Fibroblast of mammary gland (primary cell): ENCODE results near the gene DYSF.

Experiments
- DNase-seq: peaks from one replicate; pipeline ENCODE4 v3.0.0-alpha.2; 2010; ENCODE audit warnings: low read depth
- H3K4me3 ChIP-seq: 2 replicates; pipeline ENCODE4 v1.5.1; 2011; ENCODE audit warnings: low read depth, mild to moderate bottlenecking, low read length, moderate library complexity; ENCODE audit not compliant: control insufficient read depth
- TF ChIP-seq, protein P1 (sequence below): conservative IDR thresholded peaks from 2 replicates; pipeline ENCODE4 v1.5.1; 2011; ENCODE audit warnings: low read depth, low read length, inconsistent platforms; ENCODE audit not compliant: control insufficient read depth, insufficient read depth

The DYSF gene

DNA sequence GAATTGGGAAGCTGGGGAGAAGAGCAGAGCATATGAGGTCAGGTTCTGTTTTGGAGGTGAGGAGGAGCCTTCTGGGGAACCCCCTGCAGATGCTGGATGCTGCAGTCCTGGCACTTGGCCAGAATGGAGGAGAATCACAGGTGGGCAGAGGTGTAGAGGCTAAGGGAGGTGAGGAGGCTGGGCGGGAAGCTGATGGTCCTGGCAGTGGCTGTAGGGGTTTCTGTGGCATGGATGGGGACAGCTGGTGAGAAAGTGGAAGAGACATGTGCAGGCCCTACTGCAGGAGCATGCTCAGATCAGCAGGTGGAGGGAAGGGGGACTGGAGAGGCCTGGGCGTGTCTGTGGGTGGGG is 101.3 kb downstream of the DYSF start:
- DNase-seq = no peak
- TF ChIP-seq, protein P1, sequence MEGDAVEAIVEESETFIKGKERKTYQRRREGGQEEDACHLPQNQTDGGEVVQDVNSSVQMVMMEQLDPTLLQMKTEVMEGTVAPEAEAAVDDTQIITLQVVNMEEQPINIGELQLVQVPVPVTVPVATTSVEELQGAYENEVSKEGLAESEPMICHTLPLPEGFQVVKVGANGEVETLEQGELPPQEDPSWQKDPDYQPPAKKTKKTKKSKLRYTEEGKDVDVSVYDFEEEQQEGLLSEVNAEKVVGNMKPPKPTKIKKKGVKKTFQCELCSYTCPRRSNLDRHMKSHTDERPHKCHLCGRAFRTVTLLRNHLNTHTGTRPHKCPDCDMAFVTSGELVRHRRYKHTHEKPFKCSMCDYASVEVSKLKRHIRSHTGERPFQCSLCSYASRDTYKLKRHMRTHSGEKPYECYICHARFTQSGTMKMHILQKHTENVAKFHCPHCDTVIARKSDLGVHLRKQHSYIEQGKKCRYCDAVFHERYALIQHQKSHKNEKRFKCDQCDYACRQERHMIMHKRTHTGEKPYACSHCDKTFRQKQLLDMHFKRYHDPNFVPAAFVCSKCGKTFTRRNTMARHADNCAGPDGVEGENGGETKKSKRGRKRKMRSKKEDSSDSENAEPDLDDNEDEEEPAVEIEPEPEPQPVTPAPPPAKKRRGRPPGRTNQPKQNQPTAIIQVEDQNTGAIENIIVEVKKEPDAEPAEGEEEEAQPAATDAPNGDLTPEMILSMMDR = no peak
- no peak overlapping the region for H3K4me3 ChIP-seq

DNA sequence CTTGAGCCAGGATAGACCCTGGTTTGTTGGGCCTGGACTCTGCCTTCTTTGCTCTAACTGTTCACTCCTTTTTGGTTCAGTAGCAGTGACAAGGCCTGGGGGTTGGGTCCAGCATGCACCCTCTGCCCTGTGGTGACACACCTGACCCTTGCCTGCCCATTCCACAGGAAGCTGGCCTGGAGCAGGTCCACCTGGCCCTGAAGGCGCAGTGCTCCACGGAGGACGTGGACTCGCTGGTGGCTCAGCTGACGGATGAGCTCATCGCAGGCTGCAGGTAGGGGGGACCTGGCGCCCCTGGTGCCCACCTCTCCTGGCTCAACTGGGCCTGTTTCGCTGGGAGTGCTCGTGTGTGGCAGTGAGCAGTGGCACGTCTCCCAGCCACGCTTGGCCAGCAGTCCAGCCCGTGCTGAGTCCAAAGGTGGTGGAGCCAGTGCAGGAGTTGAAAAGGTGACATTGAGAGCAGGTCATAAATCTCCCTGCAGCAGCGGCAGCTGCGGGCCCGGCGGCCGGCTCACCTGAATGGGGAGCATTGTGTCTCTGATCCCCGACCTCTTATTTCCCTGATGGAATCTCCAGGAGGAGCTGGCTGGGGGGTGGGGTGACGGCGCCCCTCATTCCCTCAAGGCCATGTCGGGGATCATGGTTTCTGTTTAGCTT is 102.6 kb downstream of the DYSF start:
- TF ChIP-seq, protein P1 = no peak
- no peak overlapping the region for H3K4me3 ChIP-seq
- DNase-seq = no peak

DNA sequence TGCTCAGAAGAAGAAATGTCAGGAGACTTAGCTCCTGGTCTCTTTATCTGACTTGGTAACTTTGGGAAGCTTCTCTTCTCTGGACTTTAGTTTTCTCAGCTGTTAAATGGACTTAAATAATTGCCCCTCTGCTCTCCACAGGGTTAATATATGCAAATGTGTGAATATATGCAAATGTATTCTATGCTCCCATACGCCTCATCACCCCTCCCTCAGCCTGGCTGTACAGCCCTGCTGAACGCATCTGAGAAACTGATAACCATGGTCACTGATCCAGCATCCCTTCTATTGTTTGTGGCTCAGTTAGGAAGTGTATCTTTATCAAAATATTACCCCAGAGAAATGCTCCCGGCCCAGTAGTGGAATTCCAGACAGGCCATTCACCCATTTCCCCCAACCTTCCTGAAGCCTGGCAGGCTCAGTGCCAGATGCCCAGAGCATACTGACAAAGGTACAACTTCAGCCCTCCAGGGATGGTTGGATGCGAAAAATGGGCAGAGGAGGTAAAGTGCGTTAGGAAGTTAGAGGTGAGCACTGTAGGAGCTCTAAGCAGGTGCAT is 103.4 kb downstream of the DYSF start:
- TF ChIP-seq, protein P1 = no peak
- no peak for DNase-seq
- no peak overlapping the region for H3K4me3 ChIP-seq

DNA sequence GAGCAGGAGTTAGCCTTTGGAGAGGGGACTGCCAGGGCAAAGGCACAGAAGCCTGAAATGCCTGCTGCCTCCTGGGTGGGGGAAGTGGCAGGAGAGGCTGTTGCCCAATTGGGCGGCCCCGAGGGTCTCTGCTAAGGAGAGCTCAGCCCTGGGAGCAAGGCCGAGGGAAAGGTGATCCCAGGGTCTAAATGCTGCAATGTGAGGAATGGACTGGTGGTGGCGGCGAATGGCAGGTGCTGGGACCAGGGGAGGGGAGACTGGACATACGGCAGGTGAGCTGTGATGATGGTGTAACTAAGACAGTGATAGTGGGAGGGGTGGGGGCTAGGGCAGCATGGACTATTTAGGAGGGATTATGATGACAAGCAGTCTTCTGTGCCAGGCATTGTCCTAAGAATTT is 104.0 kb downstream of the DYSF start:
- H3K4me3 ChIP-seq = no peak overlapping the region
- TF ChIP-seq, protein P1 = no peak
- DNase-seq = no peak

DNA sequence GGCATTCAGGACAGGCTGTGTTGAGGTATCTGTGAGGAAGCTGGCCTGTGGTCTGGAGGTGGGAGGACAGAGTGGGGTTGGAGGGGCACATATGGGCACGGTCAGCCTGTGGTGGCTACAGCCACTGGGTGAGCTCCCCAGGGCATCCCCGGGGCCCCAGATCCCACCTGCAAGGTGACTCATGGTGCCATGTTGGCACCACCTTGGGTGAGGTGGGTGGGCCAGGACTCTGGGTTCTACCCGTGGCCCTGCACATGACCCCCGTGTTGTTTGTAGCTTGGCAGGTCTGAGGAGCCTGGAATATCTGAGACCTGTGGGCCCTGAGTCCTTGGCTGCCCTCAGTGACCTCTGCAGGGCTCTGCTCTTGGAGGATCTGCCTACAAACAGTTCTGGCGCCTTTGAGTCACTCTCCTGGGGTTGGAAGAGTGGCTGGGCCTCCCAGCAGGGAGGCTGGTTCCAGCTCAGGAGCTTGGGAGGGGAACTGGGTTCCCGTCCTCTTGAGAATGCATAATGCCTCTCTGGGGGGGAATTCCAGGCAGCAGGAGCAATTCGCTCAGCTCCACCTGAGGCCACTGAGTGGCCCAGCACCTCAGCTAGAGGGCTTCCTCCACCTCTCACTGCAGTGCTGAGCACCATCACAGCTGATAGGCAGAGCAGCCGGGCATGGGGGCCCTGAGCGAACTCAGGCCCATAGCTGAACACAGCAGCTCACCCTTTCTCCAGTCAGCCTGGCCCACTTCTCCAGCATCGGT is 105.1 kb downstream of the DYSF start:
- TF ChIP-seq, protein P1 = no peak
- no peak for DNase-seq
- H3K4me3 ChIP-seq = no peak overlapping the region

DNA sequence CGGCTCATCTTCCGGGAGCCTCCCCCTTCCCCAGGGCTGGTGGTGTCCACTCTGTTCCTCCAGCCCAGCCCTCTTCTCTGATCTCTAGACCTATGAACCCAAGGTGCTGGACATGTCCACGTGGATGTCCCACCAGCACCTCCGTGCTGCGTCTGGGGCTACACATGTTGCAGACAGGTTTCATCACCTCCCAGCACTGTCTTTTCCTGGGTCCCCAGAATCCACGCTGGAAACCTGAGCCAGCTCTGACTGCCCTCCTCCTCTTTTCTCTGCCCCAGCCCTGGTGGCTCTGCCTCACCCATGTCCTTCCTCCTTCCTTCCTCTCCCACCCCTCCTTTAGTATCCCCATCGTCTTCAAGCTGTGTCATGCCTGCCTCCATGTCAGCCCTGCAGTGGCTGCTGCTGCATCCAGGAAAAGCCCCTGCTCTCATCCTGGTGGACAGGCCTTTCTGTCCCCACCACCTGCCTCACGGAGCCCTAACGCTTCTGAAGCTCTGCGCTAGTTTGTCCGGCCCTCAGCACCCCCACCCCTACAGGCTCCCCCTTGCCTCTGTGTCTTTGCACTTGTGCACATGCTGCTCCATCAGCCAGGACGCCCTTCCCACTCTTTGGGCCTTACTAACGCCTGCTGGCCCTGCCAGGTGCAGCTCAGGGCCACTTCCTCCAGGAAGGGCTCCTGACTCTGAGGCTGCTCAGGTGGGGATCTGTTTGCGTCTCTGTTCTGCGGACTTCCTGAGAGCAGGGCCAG is 105.9 kb downstream of the DYSF start:
- TF ChIP-seq, protein P1 = no peak
- no peak for DNase-seq
- H3K4me3 ChIP-seq = no peak overlapping the region
